Measurements from ENCODE around the gene AMOTL2. TPM values are rescaled to one million over a fixed set of nuclear protein-coding genes. Genes with fewer than 3 reads are reported as not detected.

Gene AMOTL2
- total RNA-seq, 2 donors from 2014 or later: 65.1 to 71.5 TPM

- no peak for TF ChIP-seq CTCF (IDR thresholded peaks at IDR 0.05)
- no peak for TF ChIP-seq POLR2A (IDR thresholded peaks at IDR 0.05)
- Histone ChIP-seq H3K9me3 (no peaks in the 10 kb centered on the region), H3K27me3 (no peaks in the 10 kb centered on the region), H3K4me1 (peaks cover 9% of the 10 kb centered on the region), H3K4me3 (no peak overlapping the region), H3K27ac (no peak overlapping the region), H3K36me3 (replicated peaks in 1 of 2; ENCODE audit: insufficient read depth in 1 of 2, low read depth in 2 of 2) (no peaks in the 10 kb centered on the region)
- intact Hi-C loops (cut with DNase I): no loop called here
- no peak for ATAC-seq
- no peak for DNase-seq
- 80 to 83% methylated on average over 2 of the region's 2 CpGs for WGBS, 2 donors
These were observed 32.9 kb downstream of the AMOTL2 start for GRCh38 chr3:134341389-134341788.

GRCh38 chr3:134340982-134341365, 33.3 kb downstream of the AMOTL2 start:
- TF ChIP-seq CTCF (IDR thresholded peaks at IDR 0.05) (no peak), POLR2A (IDR thresholded peaks at IDR 0.05) (no peak)
- Histone ChIP-seq H3K9me3 (no peaks in the 10 kb centered on the region), H3K27me3 (no peaks in the 10 kb centered on the region), H3K27ac (no peak overlapping the region), H3K36me3 (replicated peaks in 1 of 2; ENCODE audit: insufficient read depth in 1 of 2, low read depth in 2 of 2) (no peaks in the 10 kb centered on the region), H3K4me3 (no peak overlapping the region), H3K4me1 (peaks cover 11% of the 10 kb centered on the region)
- WGBS, 2 donors: 67 to 75% methylated on average over 1 of the region's 1 CpG
- intact Hi-C loops (cut with DNase I): no loop called here
- DNase-seq (no peak), ATAC-seq (no peak)

DNA sequence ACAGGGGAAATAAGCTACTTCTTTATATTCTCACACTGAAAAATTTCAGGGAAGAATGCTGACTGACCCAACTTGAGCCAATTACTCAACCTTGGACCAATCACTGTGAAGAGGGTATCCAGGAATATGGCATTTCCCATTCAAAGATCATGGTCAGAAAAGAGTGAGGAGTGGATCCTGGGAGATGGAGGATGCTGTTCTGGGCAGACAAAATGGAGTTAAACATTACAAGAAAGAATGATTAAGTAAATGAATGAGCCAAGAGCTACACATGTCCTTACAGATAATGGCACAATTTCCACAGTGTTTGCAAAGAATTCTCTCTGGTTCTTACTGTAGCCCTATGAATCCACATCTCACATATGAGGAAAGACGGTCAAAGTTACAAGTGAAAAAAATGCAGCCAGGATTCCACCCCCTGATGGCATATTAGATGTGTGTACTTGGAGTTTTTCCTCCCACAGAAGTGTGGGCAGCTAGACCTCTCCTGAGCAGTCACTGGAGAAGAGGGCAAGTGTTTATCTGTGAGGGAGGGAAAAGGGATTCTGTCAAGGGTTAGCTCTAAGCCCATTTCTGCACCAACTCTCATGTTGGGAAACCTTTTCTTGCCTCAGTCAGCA, 33.8 kb downstream of the AMOTL2 start:
- DNase-seq (no peak), ATAC-seq (no peak)
- H3K27ac ChIP-seq: no peak overlapping the region

GRCh38 chr3:134339913-134340312, 34.3 kb downstream of the AMOTL2 start:
- TF ChIP-seq POLR2A (IDR thresholded peaks at IDR 0.05): no peak
- no peak for TF ChIP-seq CTCF (IDR thresholded peaks at IDR 0.05)
- H3K4me1 ChIP-seq: peaks cover 17% of the 10 kb centered on the region
- no peak overlapping the region for H3K27ac ChIP-seq
- intact Hi-C loops (cut with DNase I): no loop called here
- no peak for ATAC-seq
- H3K36me3 ChIP-seq (replicated peaks in 1 of 2; ENCODE audit: insufficient read depth in 1 of 2, low read depth in 2 of 2): no peaks in the 10 kb centered on the region
- no peaks in the 10 kb centered on the region for H3K9me3 ChIP-seq
- no peak for DNase-seq
- H3K4me3 ChIP-seq: no peak overlapping the region
- H3K27me3 ChIP-seq: no peaks in the 10 kb centered on the region
- WGBS, 2 donors: 81 to 90% methylated on average over 5 of the region's 5 CpGs

More for the DNA sequence above, 33.8 kb downstream of the AMOTL2 start:
- TF ChIP-seq POLR2A (IDR thresholded peaks at IDR 0.05) (no peak), CTCF (IDR thresholded peaks at IDR 0.05) (no peak)
- peaks cover 12% of the 10 kb centered on the region for H3K4me1 ChIP-seq
- H3K9me3 ChIP-seq: no peaks in the 10 kb centered on the region
- no peak overlapping the region for H3K4me3 ChIP-seq
- H3K36me3 ChIP-seq (replicated peaks in 1 of 2; ENCODE audit: insufficient read depth in 1 of 2, low read depth in 2 of 2): no peaks in the 10 kb centered on the region
- no peaks in the 10 kb centered on the region for H3K27me3 ChIP-seq
- WGBS, 2 donors: 83 to 89% methylated on average over 1 of the region's 1 CpG
- intact Hi-C loops (cut with DNase I): no loop called here

GRCh38 chr3:134339331-134339730, 34.9 kb downstream of the AMOTL2 start:
- no peaks in the 10 kb centered on the region for H3K27me3 ChIP-seq
- ATAC-seq: no peak
- DNase-seq: no peak
- TF ChIP-seq CTCF (IDR thresholded peaks at IDR 0.05) (no peak), POLR2A (IDR thresholded peaks at IDR 0.05) (no peak)
- H3K4me1 ChIP-seq: peaks cover 23% of the 10 kb centered on the region
- H3K4me3 ChIP-seq: no peak overlapping the region
- H3K9me3 ChIP-seq: no peaks in the 10 kb centered on the region
- intact Hi-C loops (cut with DNase I): no loop called here
- no peak overlapping the region for H3K27ac ChIP-seq
- WGBS, 2 donors: 92 to 95% methylated on average over 8 to 9 of the region's 9 CpGs
- H3K36me3 ChIP-seq (replicated peaks in 1 of 2; ENCODE audit: insufficient read depth in 1 of 2, low read depth in 2 of 2): no peaks in the 10 kb centered on the region
